SU-DHL-6 (cell line): ENCODE measurements around the gene FAM83D.

ENCODE experiments used
- H2AFZ ChIP-seq: fragments of 200-600 bp; sonication (generic); 2 replicates; pipeline ENCODE4 v1.6.1; 2014; ENCODE audit warnings: low read depth, mild to moderate bottlenecking, moderate library complexity, mixed read lengths, antibody characterized with exemption, low read length; ENCODE audit not compliant: severe bottlenecking
- H3F3A ChIP-seq: fragments of 200-600 bp; shearing (Covaris generic); 2 replicates; pipeline ENCODE4 v1.6.0; 2016; ENCODE audit warnings: antibody characterized with exemption, mild to moderate bottlenecking; ENCODE audit not compliant: insufficient read depth
- H3K27ac ChIP-seq: fragments of 200-600 bp; sonication (generic); 2 replicates; pipeline ENCODE4 v1.5.1; 2016; ENCODE audit warnings: low read depth, mild to moderate bottlenecking, low read length, moderate library complexity, mixed read lengths
- H3K27me3 ChIP-seq: fragments of 200-600 bp; sonication (generic), shearing (Covaris generic); 2 replicates; pipeline ENCODE4 v1.6.0; 2014; ENCODE audit warnings: mild to moderate bottlenecking, low read length
- H3K36me3 ChIP-seq: fragments of 200-600 bp; sonication (generic); 2 replicates; pipeline ENCODE4 v1.6.1; 2014; ENCODE audit warnings: mild to moderate bottlenecking, low read length, mixed read lengths
- H3K4me2 ChIP-seq: fragments of 300-600, 200-600 bp; shearing (Covaris generic), sonication (generic); 2 replicates; pipeline ENCODE4 v1.6.0; 2014; ENCODE audit warnings: low read length, low read depth, mild to moderate bottlenecking; ENCODE audit not compliant: poor library complexity, severe bottlenecking
- H3K4me3 ChIP-seq: fragments of 200-600 bp; sonication (generic); 2 replicates; pipeline ENCODE4 v1.5.1; 2014; ENCODE audit warnings: antibody characterized with exemption, low read length, mild to moderate bottlenecking, mixed read lengths; ENCODE audit not compliant: insufficient read depth, poor library complexity, severe bottlenecking
- H3K79me2 ChIP-seq: fragments of 200-600 bp; sonication (generic); 2 replicates; pipeline ENCODE4 v1.6.1; 2014; ENCODE audit warnings: mild to moderate bottlenecking, low read length, moderate library complexity; ENCODE audit not compliant: insufficient read depth
- H3K9ac ChIP-seq: fragments of 200-600 bp; sonication (generic); 2 replicates; pipeline ENCODE4 v1.7.0; 2014; ENCODE audit warnings: mild to moderate bottlenecking, low read length
- H3K9me2 ChIP-seq: fragments of 200-600 bp; sonication (generic); replicated peaks from 2 replicates; pipeline ENCODE4 v1.6.1; 2014; ENCODE audit warnings: low read length; ENCODE audit not compliant: insufficient read depth
- H3K9me3 ChIP-seq: fragments of 200-600 bp; sonication (generic); 2 replicates; pipeline ENCODE4 v1.6.1; 2014; ENCODE audit warnings: low read length, mixed read lengths; ENCODE audit not compliant: insufficient read depth
- H4K20me1 ChIP-seq: fragments of 200-600 bp; sonication (generic); 2 replicates; pipeline ENCODE4 v1.6.1; 2014; ENCODE audit warnings: low read depth, mild to moderate bottlenecking, antibody characterized with exemption, low read length, moderate library complexity, mixed read lengths
- EZH2phosphoT487 ChIP-seq: fragments of 200-600 bp; sonication (generic), shearing (Covaris generic); conservative IDR thresholded peaks from 2 replicates; pipeline ENCODE4 v1.6.1; 2018; ENCODE audit warnings: mild to moderate bottlenecking, antibody characterized with exemption, low read length, moderate library complexity, mixed read lengths
- TF ChIP-seq, protein P1 (sequence below): fragments of 200-600 bp; sonication (generic); IDR thresholded peaks from one replicate; pipeline ENCODE4 v1.5.1; 2017; ENCODE audit warnings: antibody characterized with exemption, mild to moderate bottlenecking, low read length, moderate library complexity; ENCODE audit not compliant: insufficient read depth, poor library complexity, severe bottlenecking

The FAM83D gene

DNA sequence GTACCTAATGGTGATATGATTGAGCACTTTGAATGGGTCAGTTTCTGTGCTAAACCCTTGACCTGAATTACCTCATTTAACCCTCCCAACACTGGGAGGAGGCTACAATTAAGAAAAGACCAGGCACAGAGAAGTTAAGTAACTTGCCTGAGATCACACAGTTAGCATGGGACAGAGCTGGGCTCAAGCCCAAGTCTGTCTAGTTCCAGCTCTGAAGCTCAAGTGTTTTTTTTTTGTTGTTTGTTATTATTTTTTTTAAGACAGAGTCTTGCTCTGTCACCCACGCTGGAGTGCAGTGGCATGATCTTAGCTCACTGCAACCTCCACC is 4.0 kb downstream of the FAM83D start:
- Histone ChIP-seq H3F3A (peaks cover 7% of the 10 kb centered on the region; the same call in 1 of the 2 replicates), H2AFZ (no peak overlapping the region), H3K27ac (no peak overlapping the region), H3K36me3 (peaks cover 7% of the 10 kb centered on the region; the same call in 1 of the 2 replicates), H3K4me2 (peak overlapping the region; percentile 73), H3K27me3 (no peaks in the 10 kb centered on the region), H3K79me2 (peaks cover 89% of the 10 kb centered on the region), H3K9me2 (no peaks in the 10 kb centered on the region), H3K9me3 (no peaks in the 10 kb centered on the region), H3K4me3 (no peak overlapping the region), H4K20me1 (no peaks in the 10 kb centered on the region; the same call in 1 of the 2 replicates), H3K9ac (peak overlapping the region; percentile 97; the same call in 1 of the 2 replicates)
- no peak for TF ChIP-seq EZH2phosphoT487
- TF ChIP-seq, protein P1, sequence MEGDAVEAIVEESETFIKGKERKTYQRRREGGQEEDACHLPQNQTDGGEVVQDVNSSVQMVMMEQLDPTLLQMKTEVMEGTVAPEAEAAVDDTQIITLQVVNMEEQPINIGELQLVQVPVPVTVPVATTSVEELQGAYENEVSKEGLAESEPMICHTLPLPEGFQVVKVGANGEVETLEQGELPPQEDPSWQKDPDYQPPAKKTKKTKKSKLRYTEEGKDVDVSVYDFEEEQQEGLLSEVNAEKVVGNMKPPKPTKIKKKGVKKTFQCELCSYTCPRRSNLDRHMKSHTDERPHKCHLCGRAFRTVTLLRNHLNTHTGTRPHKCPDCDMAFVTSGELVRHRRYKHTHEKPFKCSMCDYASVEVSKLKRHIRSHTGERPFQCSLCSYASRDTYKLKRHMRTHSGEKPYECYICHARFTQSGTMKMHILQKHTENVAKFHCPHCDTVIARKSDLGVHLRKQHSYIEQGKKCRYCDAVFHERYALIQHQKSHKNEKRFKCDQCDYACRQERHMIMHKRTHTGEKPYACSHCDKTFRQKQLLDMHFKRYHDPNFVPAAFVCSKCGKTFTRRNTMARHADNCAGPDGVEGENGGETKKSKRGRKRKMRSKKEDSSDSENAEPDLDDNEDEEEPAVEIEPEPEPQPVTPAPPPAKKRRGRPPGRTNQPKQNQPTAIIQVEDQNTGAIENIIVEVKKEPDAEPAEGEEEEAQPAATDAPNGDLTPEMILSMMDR = no peak

DNA sequence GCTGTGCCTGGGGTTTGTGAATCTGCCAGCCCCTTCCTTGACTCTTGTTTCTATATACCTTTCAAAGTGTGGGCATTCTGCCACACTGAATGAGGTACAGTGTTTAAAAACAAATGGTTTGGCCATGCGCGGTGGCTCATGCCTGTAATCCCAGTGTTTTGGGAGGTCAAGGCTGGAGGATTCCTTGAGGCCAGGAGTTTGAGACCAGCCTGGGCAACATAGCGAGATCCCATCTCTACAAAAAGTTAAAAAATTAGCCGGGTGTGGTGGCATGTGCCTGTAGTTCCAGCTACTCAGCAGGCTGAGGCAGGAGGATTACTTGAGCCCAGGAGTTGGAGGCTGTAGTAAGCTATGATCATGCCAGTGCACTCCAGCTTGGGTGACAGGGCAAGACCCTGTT is 5.8 kb downstream of the FAM83D start:
- H3K79me2 ChIP-seq = peaks cover 100% of the 10 kb centered on the region
- peak overlapping the region; percentile 40 for H3K4me2 ChIP-seq

DNA sequence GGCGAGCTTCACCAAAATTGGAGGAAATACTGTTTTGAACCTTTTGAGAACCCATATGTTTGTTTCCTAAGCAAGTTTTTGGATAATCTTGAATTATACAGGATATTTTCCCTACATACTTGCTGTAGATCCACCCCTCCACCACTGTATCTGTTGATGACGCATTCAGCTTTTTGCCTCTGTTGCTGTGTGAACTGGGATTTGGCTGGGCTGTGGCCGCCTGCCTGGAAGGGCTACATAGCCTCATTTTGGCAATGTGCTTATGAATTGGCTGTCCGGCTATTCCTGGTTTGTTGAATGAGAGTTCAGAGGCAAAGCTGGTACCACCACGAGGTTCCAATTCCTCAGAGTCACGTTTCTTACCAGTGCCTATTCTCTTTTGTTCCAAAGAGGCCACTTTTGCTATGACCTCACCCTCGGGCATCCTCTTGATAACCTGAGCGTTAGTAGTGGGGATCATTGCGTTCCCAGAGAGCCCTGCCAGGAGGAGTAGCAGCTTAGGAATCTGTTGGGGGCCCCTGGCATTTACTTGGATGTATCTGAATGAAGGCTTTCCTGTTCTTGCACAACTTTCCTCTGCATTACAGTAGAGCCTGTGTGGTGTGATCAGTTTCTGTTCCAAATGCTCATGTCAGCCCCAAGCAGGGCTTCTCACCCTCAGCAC is 6.4 kb downstream of the FAM83D start:
- no peak overlapping the region for H2AFZ ChIP-seq
- H3K4me2 ChIP-seq = peak overlapping the region; percentile 40
- H3K27ac ChIP-seq = peak overlapping the region; percentile 10; the same call in 1 of the 2 replicates
- no peaks in the 10 kb centered on the region for H3K9me3 ChIP-seq
- no peaks in the 10 kb centered on the region; the same call in 1 of the 2 replicates for H4K20me1 ChIP-seq
- peaks cover 7% of the 10 kb centered on the region; the same call in 1 of the 2 replicates for H3K36me3 ChIP-seq
- no peaks in the 10 kb centered on the region for H3K27me3 ChIP-seq
- H3K9ac ChIP-seq = 0 out of 2 replicates have a peak overlapping the region, but pooled peaks have one; percentile 12
- H3K4me3 ChIP-seq = no peak overlapping the region
- H3F3A ChIP-seq = no peaks in the 10 kb centered on the region; the same call in 1 of the 2 replicates
- TF ChIP-seq EZH2phosphoT487 = no peak
- TF ChIP-seq, protein P1 = no peak
- no peaks in the 10 kb centered on the region for H3K9me2 ChIP-seq
- H3K79me2 ChIP-seq = peaks cover 100% of the 10 kb centered on the region

More for the DNA sequence above, 5.8 kb downstream of the FAM83D start:
- TF ChIP-seq EZH2phosphoT487 = no peak
- TF ChIP-seq, protein P1 = no peak
- no peaks in the 10 kb centered on the region; the same call in 1 of the 2 replicates for H4K20me1 ChIP-seq
- H3F3A ChIP-seq = no peaks in the 10 kb centered on the region; the same call in 1 of the 2 replicates
- H3K27me3 ChIP-seq = no peaks in the 10 kb centered on the region
- H3K4me3 ChIP-seq = no peak overlapping the region
- H3K36me3 ChIP-seq = peaks cover 7% of the 10 kb centered on the region; the same call in 1 of the 2 replicates
- 0 out of 2 replicates have a peak overlapping the region, but pooled peaks have one; percentile 12 for H3K9ac ChIP-seq
- no peaks in the 10 kb centered on the region for H3K9me2 ChIP-seq
- no peak overlapping the region for H2AFZ ChIP-seq
- H3K9me3 ChIP-seq = no peaks in the 10 kb centered on the region
- no peak overlapping the region for H3K27ac ChIP-seq
